ACC112 (cell line): ENCODE results near the gene POLL.

Experiments
- H2AFZ ChIP-seq: fragments of 200-600 bp; sonication (generic); one replicate; pipeline ENCODE4 v1.6.0; 2017; ENCODE audit warnings: antibody characterized with exemption, low read length; ENCODE audit not compliant: unreplicated experiment
- H3K27ac ChIP-seq: fragments of 200-600 bp; sonication (generic); 2 replicates; pipeline ENCODE4 v1.5.1; 2014; ENCODE audit warnings: low read depth, mild to moderate bottlenecking, antibody characterized with exemption, low read length, moderate library complexity
- H3K27me3 ChIP-seq: fragments of 200-600 bp; sonication (generic); 2 replicates; pipeline ENCODE4 v1.6.1; 2014; ENCODE audit warnings: mild to moderate bottlenecking, antibody characterized with exemption, low read length, moderate library complexity, mixed read lengths; ENCODE audit not compliant: insufficient read depth
- H3K36me3 ChIP-seq: fragments of 200-600 bp; sonication (generic); 2 replicates; pipeline ENCODE4 v1.6.1; 2016; ENCODE audit warnings: mild to moderate bottlenecking, antibody characterized with exemption, low read length, moderate library complexity, mixed read lengths; ENCODE audit not compliant: insufficient read depth
- H3K4me1 ChIP-seq: fragments of 200-600 bp; sonication (generic); one replicate; pipeline ENCODE4 v1.6.1; 2016; ENCODE audit warnings: low read length, mixed read lengths; ENCODE audit not compliant: insufficient read depth, unreplicated experiment, control insufficient read depth
- H3K4me3 ChIP-seq: fragments of 200-600 bp; sonication (generic); 2 replicates; pipeline ENCODE4 v1.5.1; 2014; ENCODE audit warnings: mild to moderate bottlenecking, low read depth, low read length
- H3K79me2 ChIP-seq: fragments of 200-600 bp; sonication (generic); one replicate; pipeline ENCODE4 v1.6.0; 2016; ENCODE audit warnings: low read length; ENCODE audit not compliant: control insufficient read depth, unreplicated experiment, insufficient read depth

Gene POLL

DNA sequence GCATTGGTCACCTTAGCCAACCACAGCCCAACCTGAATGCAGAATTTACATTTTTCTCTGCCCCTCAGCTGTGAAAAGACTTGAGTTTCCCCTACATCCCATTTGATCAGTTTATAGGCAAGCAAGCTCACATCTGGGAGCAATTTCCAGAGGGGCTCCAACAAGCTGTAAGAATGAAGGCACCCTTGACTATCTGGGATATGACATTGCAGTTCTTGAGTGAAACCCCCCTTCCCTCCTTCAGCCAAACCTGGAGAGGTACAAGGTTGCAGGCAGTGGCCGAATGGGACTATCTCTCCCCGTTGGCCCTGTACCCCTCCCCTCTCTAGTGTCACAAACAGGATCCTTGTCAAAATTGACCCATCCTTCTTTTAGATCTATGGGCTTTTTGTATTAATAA, 30.5 kb downstream of the POLL start:
- Histone ChIP-seq H3K79me2 (no peaks in the 10 kb centered on the region), H3K4me1 (no peaks in the 10 kb centered on the region), H3K27me3 (no peaks in the 10 kb centered on the region), H2AFZ (no peak overlapping the region), H3K4me3 (no peak overlapping the region), H3K36me3 (no peaks in the 10 kb centered on the region), H3K27ac (no peak overlapping the region)

DNA sequence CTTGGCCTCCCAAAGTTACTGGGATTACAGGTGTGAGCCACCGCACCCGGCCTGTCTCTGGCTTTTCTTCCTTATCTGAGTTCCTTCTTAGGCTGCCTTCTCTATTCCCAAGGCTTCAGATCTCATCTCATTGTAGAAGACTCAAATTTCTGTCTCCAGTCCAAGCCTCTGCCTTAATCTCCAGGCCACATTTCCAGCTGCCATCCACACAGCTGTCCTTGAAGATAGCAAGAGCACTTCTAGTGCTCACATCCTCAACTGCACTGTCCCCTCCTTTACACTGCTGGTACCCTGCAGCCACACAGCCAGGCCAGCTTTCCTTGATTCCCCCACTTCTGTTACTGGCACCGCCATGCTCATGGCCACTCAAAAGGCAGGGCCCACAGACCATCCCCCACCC, 35.6 kb downstream of the POLL start:
- Histone ChIP-seq H2AFZ (no peak overlapping the region), H3K79me2 (no peaks in the 10 kb centered on the region), H3K4me1 (no peaks in the 10 kb centered on the region), H3K27ac (no peak overlapping the region), H3K4me3 (no peak overlapping the region), H3K36me3 (peaks cover 3% of the 10 kb centered on the region; the same call in 1 of the 2 replicates), H3K27me3 (no peaks in the 10 kb centered on the region)

DNA sequence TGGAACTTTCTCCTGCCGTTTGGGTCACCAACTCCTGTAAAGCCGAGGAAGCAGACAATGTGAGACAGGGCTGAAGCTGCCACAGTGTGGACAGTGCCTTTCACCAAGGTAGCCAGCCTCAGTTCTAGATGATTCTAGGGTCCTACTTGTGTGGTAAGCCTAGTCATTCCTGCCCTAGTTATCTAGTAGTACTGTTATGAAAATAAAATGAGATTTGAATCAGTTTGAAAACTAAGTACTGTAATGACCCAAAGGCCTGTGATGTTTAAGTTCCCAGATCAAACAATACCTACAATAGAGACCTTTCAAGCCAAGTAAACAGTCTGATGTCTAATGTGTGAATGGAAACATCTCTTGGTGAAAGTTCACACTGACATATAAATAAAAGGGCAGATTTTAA, 37.1 kb downstream of the POLL start:
- H3K4me3 ChIP-seq: no peak overlapping the region
- no peak overlapping the region for H2AFZ ChIP-seq

DNA sequence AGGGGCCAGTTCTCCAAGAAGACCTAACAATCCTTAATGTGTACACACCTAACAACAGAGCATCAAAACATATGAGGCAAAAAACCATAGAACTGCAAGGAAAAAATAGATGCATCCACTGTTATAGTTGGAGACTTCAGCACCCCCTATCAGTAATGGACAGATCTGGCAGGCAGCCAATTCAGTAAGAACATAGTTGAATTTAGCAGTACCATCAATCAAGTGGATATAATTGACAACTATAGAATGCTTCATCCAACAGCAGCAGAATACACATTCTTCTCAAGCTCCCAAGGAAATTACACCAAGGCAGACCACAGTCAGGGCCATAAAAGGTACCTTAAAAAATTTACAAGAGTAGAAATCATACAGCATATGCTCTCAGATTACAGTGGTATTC, 42.2 kb downstream of the POLL start:
- Histone ChIP-seq H3K27me3 (no peaks in the 10 kb centered on the region), H3K27ac (no peak overlapping the region), H3K4me1 (no peaks in the 10 kb centered on the region), H3K4me3 (no peak overlapping the region), H3K36me3 (no peaks in the 10 kb centered on the region), H2AFZ (no peak overlapping the region), H3K79me2 (no peaks in the 10 kb centered on the region)

More for the DNA sequence above, 37.1 kb downstream of the POLL start:
- H3K4me1 ChIP-seq: no peaks in the 10 kb centered on the region
- peaks cover 3% of the 10 kb centered on the region; the same call in 1 of the 2 replicates for H3K36me3 ChIP-seq
- H3K79me2 ChIP-seq: no peaks in the 10 kb centered on the region
- no peak overlapping the region for H3K27ac ChIP-seq
- H3K27me3 ChIP-seq: no peaks in the 10 kb centered on the region

DNA sequence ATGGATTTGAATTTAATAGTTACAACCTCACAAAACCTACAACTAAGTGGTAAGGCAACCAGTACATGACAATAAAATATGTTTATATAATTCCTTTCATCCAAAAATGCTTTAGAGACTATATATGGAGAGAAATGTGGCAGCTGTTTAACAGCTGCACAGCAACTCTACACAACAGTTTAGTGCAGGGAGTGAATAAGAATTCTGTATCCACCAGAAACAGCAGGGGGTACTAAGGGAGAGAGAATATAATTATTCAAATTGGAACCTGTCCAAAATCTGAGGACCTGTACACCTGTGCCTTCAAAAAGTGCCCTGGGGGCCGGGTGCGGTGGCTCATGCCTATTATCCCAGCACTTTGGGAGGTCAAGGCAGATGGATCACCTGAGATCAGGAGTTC, 49.6 kb downstream of the POLL start:
- no peak overlapping the region for H3K4me3 ChIP-seq
- 0 out of 2 replicates have a peak, but pooled peaks cover 4% of the 10 kb centered on the region for H3K36me3 ChIP-seq
- no peaks in the 10 kb centered on the region for H3K4me1 ChIP-seq
- H3K79me2 ChIP-seq: no peaks in the 10 kb centered on the region
- H2AFZ ChIP-seq: no peak overlapping the region
- H3K27ac ChIP-seq: no peak overlapping the region
- H3K27me3 ChIP-seq: no peaks in the 10 kb centered on the region

DNA sequence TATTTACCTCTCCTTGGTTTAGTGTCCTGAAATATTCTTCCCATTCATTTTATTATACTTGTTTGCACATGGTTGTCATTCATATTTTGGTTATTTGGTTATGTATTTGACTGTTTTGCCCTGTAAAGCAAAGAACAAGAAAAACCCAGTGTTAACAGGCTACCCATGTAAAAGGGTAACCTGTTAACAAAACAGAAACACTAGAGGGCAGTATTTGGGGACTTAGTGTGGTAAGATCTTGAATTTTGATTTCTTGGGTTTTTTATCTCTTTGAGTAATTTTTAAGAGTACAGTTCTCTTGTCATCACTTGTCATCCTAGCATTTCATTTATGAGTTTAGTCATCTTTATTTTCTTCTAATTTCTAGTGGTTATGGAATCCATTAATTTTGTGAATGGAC, 51.3 kb downstream of the POLL start:
- Histone ChIP-seq H3K27ac (no peak overlapping the region), H2AFZ (no peak overlapping the region), H3K27me3 (no peaks in the 10 kb centered on the region), H3K36me3 (0 out of 2 replicates have a peak, but pooled peaks cover 4% of the 10 kb centered on the region), H3K4me3 (no peak overlapping the region), H3K4me1 (no peaks in the 10 kb centered on the region), H3K79me2 (no peaks in the 10 kb centered on the region)

DNA sequence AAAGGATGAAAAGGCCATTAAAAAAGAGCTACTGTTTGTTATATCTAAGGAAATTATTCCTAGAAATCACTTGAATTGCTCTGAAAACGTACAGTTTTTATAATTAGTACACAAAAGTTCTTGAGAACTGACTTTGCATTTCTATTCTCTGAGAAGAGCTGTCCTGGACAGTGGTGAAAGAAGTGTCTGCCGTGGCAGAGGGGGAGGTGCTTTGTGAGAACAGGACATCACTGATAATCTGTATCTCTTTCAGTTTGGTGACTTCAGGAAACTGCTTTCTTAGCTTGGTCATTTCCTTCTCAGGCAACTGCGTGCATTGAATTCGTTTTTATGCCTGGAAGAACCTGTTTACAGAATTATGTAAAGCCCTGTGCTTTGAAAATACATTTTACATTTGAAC, 52.1 kb downstream of the POLL start:
- Histone ChIP-seq H3K79me2 (no peaks in the 10 kb centered on the region), H3K36me3 (0 out of 2 replicates have a peak, but pooled peaks cover 4% of the 10 kb centered on the region), H2AFZ (no peak overlapping the region), H3K4me3 (no peak overlapping the region), H3K27ac (no peak overlapping the region), H3K27me3 (no peaks in the 10 kb centered on the region), H3K4me1 (no peaks in the 10 kb centered on the region)

DNA sequence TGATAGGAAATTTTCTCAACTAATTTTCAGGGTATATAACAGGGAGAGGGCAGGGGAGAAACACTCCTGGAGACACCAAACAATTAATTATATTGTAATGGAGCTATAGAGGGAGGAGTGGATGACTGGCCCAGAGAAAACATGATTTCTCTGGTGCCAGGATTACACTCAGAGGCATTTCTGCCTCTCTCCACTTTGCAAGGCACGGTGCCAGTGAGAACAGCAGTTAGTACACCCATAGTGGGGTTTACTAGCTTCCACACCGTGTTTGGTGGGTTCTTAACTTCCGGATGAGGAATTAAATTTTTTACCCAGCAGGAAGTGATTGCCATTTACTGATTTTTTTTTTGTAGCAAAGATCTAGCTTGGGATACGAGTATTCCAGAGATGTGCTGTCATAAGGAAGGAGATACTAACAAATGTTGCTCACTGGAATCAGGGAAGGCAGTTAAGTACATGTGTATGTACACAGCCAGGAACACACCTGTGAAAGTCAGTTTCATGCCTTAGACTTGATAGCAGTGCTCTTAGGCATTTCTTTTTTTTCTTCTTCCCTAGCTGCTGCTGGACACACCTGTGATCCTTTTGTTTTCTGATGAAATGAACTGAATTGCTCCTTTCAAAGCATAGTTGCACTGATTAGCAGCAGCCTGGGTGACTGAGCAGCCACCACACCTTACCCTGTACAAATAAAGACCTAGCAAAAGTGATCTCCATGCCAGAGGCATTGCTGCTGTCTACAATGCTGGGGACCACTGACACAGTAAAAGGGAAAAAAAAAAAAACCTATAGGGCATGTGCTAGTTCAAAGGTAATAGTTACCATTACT, 58.1 kb downstream of the POLL start:
- no peak overlapping the region for H2AFZ ChIP-seq
- H3K27ac ChIP-seq: no peak overlapping the region
- H3K36me3 ChIP-seq: no peaks in the 10 kb centered on the region
- no peaks in the 10 kb centered on the region for H3K27me3 ChIP-seq
- no peaks in the 10 kb centered on the region for H3K79me2 ChIP-seq
- H3K4me1 ChIP-seq: no peaks in the 10 kb centered on the region
- H3K4me3 ChIP-seq: no peak overlapping the region

DNA sequence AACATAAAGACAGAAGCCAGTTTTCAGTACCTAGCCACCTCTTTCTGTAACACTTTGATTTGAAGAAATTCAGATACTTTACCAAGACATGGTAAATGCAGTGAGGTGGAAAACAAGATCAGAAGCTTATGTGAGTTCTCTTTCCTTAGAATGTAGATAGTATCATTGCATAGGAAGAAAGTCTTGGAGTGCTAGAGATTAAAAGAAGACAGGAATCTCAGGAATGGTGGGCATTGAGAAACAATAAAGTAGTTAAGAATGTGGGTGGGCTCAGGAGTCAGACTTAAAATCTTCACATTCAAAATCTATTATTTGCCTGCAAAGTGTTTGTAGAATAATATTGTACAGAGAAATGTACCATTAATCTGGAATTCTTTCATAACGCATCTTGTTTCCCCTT, 58.9 kb downstream of the POLL start:
- no peak overlapping the region for H2AFZ ChIP-seq
- H3K79me2 ChIP-seq: no peaks in the 10 kb centered on the region
- no peak overlapping the region for H3K27ac ChIP-seq
- H3K36me3 ChIP-seq: no peaks in the 10 kb centered on the region
- no peaks in the 10 kb centered on the region for H3K27me3 ChIP-seq
- H3K4me1 ChIP-seq: no peaks in the 10 kb centered on the region
- no peak overlapping the region for H3K4me3 ChIP-seq
